GM19463 (cell line): ENCODE measurements around the gene FCRL1.

Experiments used
- ATAC-seq: cut with Tn5 transposase; IDR thresholded peaks from one replicate; pipeline ENCODE4 v1.9.1; 2021; ENCODE audit warnings: mild to moderate bottlenecking, moderate library complexity; ENCODE audit not compliant: unreplicated experiment

The FCRL1 gene

DNA sequence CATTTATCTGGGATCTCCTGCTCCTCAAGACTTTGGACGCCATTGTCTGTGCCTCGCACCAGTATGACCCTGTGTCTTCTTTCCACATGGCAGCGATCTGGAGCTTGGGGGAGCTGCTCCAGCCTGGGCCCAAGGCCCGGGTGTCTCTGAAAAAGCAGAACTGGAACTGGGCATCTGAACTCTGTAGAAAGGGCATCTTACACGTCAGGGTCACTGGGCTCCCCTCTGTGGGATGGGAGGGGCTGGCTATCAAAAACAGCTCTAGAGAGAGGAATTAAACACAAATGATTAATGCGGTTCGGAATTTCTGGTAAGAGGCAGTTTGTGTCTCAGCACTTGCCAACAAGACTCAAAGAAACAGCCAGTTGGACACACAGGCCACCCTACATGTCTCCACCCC is 16.1 kb downstream of the FCRL1 start:
- ATAC-seq, result no peak

DNA sequence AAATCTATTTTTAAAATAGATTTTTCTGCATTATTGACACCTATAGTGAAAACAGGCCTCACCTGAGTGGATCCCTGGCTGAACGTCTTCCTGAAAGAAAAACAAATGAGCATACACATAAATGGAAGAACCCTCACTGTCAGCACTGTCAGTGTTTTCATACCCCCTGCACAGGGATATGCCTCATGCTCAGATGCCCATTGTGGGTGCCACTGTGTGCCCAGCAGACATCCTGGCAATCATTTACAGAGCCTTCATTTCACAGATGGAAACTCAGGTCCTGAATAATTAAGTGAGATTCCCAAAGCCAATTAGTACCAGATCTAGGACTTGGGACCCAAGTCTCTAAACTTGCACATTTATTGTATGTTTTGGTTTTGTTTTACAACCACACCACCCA is 19.9 kb downstream of the FCRL1 start:
- no peak for ATAC-seq

DNA sequence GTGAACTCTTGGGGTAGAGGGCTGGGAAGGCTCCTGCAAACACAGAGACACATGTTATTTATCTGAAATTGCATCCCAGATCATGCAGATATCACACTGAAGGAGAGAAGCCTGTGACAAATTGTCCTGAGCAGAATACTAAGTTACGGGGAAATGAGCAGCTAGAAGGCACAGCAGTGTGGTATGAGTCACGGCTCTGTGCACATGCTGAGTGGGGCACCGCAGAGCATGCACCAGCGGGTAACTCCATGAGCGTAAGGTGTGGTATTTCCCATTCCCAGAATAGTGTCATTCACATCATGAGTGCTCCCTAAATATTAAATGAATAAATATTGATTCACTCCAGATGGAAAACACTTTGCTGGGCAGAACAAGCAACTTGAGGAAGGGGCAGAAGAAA is 21.7 kb downstream of the FCRL1 start:
- ATAC-seq, result no peak

DNA sequence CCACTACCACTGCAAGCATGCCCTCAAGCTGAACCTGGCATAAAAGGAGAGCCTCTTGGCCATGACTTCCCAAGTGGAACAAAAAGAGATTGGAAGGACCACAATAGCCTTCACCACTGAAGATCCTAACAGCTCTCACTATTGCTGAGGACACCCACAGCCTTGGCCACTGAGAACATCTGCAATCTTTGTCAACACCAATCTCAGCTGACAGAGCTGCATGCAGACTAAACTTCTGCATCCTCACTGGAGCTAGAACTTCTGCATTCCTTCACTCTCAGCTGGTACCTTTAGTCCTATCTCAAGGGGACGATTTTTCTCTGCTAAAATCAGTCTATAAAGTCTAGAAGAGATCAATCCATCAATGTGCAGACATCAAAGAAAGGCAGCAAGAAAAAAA is 34.7 kb downstream of the FCRL1 start:
- ATAC-seq, result no peak

DNA sequence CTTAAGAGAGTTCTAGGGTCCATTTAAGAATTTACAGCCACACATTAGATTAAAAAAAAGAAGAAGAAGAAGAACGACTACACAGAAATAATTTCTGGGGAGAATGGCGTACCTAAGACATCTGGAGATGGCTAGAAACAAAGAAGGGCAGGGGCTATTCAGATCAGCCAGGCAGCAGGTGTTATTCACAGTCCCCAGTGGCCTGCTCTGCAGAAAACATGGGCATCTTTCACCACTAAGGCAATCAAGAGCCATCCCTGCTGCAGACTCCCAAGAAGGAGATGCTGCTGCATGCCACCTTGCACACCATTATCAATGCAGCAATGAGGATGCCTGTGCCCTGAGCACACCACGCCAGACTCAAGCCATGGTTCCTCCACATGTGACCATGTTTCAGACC is 35.1 kb downstream of the FCRL1 start:
- ATAC-seq, result no peak

DNA sequence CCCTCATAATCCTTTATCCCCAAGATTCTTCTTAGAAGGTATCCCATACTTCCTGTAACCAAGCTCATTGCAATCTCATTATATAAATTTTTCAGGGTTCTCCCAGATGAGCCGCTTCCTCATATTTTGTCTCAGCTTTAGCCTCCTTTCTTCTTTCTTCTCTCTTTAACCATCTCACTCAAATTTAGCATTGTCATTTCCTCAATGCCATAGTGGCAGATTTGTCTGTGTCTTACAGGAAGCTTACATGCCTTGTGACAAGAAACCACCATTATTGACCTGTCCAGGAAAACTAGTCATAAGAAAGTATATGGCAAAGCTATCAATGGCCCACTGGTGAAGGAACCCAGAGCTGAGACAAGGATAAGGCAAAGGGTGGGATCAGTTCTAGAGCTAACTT is 37.0 kb downstream of the FCRL1 start:
- ATAC-seq, result no peak

DNA sequence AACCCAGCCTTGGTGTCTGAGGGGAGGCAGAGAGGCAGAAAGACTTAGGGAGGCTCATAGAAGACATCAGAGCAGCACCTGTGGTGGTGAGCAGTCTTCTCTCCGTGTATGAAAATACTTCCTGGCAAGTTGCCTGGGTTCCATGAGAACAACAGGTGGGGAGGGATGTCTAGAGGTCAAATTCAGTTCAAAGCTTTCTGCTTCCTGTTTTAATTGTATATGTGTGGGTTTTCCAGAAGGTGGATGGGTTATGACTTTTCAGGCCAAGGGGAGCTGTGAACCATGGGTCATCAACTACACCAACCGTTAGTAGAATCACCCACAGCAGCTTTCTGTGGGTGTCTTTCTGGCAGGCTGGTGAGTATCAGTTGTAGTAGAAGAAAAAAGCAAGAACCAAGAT is 38.9 kb downstream of the FCRL1 start:
- peak; percentile 54 for ATAC-seq

DNA sequence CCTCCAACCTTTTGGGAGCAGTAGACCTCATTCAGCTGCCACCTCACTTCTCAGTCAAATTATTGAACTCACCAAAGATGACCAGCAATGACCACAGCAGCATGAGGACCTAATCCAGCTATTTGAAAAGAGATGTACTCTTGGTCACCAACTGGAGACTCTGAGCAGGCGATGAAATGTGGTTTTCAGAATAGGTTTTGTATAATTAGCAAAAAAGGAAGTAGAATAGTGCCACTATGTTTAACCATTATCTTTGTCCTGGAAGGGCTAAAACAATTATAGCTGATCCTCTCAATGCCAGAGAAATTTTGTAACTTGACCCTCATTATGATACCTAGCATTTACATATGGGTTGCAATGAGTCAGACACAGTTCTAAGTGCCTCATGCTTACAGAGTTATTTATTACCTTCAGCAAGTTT is 42.9 kb downstream of the FCRL1 start, which contains the start of gene FCRL2:
Gene FCRL2, minus strand, starts transcription at position 162 of the 421 bp plus-strand sequence. Its CDS starts 59 bp downstream, at position 103.
- ATAC-seq, result peak; percentile 69

DNA sequence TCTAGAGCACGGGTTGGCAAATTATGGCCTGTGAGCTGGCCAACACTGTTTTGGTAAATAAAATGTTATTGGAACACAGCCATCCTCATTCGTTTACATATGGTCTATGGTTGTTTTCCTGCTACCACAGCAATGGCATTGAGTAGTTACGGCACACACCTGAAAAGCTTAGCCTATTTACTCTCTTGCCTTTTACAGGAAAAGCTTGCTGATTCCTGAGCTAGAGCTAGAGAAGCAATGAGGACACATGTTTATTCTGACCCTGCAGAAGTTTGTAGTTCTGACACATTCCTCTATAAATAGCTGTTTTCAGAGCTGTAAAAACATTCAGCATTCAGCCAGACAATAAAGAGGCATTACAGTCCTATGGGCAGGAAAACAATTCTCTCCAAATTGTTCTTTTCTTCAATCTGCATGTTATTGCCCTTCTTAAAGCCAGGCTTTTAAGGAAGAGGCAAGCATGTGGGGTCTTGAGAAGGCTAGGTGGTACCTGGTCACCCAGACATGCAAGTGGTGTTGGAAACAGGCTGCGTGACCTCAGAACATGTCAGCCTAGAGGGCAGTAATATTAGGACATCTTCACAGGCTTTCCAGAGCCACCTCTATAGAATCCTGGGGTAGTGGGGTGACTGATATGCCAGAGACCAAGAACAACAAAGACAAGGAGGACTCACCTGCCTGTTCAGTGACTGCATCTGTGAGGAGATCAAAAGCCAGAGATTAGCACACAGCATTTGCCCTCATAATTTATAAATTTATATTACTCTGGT is 44.6 kb downstream of the FCRL1 start:
- ATAC-seq, result no peak

DNA sequence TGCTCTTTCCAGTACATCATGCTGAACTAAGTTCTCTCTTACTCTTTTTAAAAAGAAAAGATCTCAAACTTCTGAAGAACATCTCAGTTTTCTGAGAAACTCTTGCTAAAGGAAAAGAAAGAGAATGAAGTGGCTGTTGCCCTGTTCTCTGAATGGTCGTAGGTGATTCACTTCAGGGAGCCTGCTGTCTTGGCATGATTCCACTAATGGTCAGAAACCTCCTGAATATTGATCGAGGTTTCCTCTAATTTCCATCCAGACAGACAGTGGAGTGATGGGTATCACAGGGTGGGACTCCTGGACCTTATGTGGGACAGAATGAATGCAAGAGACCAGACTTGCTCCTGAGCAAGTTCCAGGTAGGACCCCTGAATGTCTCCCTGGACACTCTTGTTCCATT is 45.5 kb downstream of the FCRL1 start:
- ATAC-seq, result no peak

DNA sequence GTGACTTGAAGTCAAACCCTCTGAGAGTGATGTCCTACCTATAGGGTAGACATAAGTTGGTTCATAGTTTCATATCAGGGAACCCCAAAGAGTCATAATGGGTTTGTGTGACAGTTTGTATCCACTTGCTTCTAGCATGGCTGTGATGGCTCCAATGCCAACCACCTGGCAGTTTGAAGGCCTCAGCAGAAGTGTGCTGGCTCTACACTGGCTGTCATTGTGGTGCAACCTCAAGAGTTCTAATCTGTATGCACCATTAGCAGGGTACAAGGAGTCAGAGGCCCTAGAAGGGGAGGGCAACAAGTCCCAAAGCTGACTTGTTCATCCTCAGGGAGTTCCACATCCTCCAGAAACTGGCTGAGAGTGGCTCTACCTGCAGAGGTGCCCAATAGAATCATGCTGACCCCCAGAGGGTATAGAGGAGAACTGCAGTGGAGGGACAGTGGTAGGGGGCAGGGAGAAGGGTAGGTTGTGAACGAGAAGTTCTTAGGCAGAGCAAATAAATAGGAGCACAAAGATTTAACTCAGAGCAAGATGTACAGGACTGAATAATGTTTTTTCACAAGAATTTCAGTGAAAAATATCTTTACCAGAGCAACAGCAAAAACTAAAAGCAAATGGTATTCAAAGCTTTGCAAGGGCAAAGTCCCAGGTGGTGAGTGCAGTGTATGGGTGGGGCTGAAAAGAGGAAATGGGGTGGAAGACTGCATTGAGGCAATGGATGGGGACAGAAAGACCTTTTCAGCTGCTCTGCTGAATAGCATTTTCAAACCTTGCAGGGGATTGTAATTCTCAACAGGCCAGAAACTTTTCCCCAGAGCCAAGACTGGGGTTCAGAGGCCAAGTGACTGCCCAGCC is 46.2 kb downstream of the FCRL1 start:
- ATAC-seq, result peak; percentile 56

DNA sequence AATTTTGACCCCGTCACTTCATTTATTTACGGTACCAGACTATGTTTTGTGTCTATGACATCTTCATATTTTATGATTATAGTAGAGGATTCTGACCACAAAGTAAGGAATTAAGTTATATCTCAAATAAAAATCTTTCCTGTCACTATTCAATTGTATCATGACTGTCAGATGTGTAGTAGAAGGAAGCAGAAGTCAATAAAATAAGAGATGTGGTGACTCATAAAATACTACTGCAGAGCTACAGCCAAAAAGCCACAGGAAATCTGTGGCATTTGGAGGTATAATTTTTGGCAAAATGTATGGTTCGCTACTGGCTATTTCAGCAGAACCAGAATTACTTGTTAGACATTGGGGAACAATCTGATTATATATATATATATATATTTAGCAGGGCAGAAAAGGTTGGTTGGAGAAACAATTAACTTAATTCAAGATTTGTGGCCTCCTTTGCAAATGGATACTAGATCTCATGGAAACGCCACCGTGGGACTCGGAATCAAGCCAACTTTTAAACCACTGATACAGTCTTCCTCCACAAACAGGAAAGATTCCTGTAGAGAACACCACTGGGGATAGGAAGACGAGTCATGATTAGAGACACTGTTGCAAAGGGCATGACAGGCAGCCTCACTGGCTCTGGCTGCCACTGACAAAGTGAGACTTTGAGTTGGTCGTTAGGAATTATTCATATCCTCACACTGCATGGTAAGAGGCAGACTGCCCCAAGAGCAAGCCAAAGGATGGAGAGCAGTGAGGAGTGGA is 48.1 kb downstream of the FCRL1 start:
- ATAC-seq, result no peak

DNA sequence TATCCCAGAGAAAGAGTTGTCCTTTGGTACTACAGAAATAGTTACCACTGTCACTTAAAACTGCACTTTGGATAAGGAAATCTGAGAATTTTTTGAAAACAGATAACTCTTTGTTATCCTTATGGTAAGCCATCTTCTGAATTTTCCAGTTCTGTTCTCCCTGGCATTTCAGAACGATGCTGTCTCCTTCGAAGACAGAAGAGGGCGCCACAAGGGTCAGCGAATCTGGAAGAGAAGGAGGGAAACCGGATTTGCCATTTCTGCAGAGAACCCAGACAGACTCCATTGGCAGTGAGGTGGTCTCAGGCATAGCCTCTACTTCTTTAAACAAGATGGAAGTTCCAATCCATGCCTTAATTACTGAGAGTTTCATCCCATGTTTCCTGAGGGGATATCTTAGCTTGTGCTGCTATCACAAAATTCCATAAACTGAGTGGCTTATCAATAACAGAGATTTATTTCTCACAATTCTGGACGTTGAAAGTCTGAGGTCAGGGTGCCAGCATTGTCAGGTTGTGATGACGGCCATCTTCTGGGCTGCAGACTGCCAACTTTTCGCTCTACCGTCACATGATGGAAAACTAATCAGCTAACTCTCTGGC is 49.4 kb downstream of the FCRL1 start:
- ATAC-seq, result no peak

DNA sequence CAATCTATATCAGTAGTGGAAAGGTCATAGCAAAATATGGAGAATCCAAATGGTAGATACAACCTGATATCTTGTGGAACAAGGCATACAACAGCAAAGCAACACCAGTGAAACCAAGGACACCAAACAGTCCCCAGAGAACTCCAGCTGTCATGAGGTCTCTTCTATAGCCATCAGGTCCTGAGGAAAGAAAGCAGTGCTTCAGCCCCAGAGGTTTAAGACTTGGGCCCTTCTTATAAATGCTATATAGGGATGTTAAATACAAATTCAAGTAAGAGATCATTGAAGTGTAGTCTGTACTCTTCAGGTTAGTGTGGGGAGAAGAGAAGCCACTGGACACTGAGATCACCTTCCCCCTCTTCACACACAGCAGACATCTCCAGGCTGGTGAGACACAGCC is 53.1 kb downstream of the FCRL1 start:
- no peak for ATAC-seq

DNA sequence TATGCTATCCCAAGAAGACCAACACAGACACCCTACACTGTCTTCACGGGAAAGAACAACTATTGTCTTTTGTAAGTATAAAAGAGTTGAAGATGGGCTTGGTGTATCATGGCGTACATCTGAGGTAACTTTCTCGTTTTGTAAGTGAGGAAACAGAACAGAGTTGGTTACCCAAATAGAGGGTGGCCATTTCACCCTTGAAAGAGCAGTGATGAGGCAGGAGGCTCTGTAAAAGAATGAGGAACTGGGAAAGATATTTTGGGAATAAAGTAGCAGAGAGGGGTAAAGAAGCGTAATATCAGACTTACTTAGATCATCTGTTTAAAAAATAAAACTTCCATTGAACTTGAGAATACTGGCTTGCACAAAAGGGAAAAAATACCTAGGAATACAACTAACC is 61.9 kb downstream of the FCRL1 start:
- no peak for ATAC-seq

DNA sequence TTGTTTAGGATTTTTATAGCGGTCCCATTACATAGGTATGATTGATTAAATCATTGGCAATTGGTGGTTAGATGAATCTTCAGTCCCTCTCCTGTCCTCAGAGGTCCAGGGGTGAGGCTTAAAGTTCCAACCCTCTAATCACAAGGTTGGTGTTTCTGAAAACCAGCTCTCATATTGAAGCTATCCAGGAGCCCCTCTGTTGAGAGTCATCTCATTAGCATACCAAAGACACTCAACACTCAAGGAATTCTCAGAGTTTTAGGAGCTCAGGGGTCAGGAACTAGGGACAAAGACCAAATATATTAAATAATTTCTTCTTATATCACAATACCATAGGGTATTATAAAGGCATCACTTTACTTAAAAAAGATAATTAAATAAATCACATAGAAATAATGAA is 66.3 kb downstream of the FCRL1 start:
- no peak for ATAC-seq

DNA sequence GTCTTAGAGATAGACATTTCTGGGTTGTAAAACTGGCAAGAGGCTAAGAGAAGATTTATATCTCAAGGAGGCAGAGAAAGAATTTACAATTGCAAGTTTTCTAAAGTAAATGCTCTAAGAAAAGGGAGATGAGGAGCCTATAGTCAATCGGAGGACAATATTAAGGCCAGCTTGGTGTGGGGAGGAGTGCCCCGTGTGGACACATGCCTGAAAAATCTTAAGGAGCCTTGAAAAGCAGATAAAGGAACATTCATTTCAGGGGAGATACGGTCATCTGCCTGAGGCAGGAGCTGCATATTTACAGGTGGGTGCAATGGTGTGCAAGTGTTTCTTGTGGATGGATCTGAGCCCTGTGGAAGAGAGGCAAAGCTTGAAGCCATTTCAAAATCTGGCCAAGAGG is 68.6 kb downstream of the FCRL1 start:
- no peak for ATAC-seq

DNA sequence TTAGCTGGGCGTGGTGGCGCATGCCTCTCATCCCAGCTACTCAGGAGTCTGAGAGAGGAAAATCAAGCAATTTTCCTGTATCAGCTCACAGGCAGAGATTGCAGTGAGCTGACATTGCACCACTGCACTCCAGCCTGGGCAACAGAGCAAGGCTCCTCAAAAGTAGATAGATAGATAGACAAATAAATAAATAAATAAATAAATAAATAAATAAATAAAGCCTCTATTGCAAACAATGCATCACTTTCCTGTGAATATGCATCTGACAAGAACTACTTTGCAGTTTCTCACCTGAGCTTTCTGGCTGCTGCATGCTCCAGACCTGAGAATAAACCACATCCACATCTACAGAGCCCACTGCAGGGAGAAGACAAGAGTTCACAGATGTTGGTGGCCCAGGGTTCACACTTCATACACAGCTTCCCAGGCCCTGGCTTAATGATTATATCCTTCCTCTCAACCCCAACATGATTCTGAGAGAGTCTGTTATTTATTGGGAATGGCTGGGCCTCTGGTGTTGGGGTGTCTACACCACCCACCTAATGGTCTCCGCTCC is 71.6 kb downstream of the FCRL1 start:
- ATAC-seq, result no peak
